HL-60 (cell line): Measurements from ENCODE around the gene KIAA0232.

Source experiments
- CTCF ChIP-seq: IDR thresholded peaks from one replicate; pipeline ENCODE4 v1.5.1; 2011; ENCODE audit warnings: low read length, control low read depth, inconsistent platforms; ENCODE audit not compliant: insufficient read depth
- GABPA ChIP-seq: IDR thresholded peaks from 2 replicates; pipeline ENCODE4 v1.6.1; 2012; ENCODE audit warnings: low read depth
- REST ChIP-seq: IDR thresholded peaks from 2 replicates; pipeline ENCODE4 v1.6.1; 2012; ENCODE audit warnings: low read depth; ENCODE audit not compliant: insufficient replicate concordance
- SPI1 ChIP-seq: IDR thresholded peaks from 2 replicates; pipeline ENCODE4 v1.6.1; 2012; ENCODE audit warnings: low read depth, mild to moderate bottlenecking, borderline replicate concordance

- TF ChIP-seq CTCF, result no peak
- no peak for TF ChIP-seq SPI1
- no peak for TF ChIP-seq GABPA
- TF ChIP-seq REST, result no peak
Observed at GRCh38 chr4:6920171-6920570, 137.6 kb downstream of the KIAA0232 start.
